ENCODE results near the gene PABPC1L.
A peak's percentile ranks its signal among the peaks of the same experiment; 100 is the strongest.

- TF ChIP-seq EZH2 (optimal IDR thresholded peaks at IDR 0.05; ENCODE audit: low read depth, low read length) (no peak), CTCF (IDR thresholded peaks at IDR 0.05; ENCODE audit: low read length) (peak; percentile 38), EZH2phosphoT487 (IDR thresholded peaks at IDR 0.05; ENCODE audit: low read length) (no peak)
Observed at GRCh38 chr20:44911264-44911921, 1.5 kb downstream of the PABPC1L start.

All from MM.1S (cell line).